Central memory CD8-positive, alpha-beta T cell (primary cell): ENCODE measurements around the gene ZFR2.
A peak's percentile ranks its signal among the peaks of the same experiment; 100 is the strongest.
"Not testable (repeated sequence)": the region's sequence is repeated elsewhere in the genome, so short reads cannot be mapped to it uniquely, and the experiment has no call there.

Experiments used
- ATAC-seq: fragments of 150-1000 bp; cut with Tn5 transposase; replicated peaks from 2 replicates; pipeline ENCODE4 v1.10.0; 2022; ENCODE audit warnings: mild to moderate bottlenecking, moderate FRiP score, moderate number of reproducible peaks; ENCODE audit not compliant: poor library complexity, severe bottlenecking; ENCODE audit errors: extremely low read depth
- DNase-seq, 2 donors: peaks; one replicate each; pipeline ENCODE4 v3.0.0; 2021; ENCODE audit warnings: low spot score in 2 of 2
- H3K27ac Mint-ChIP-seq: one replicate; pipeline ENCODE4 v1.8.0; 2022; ENCODE audit warnings: low read depth, mild to moderate bottlenecking, moderate library complexity, mixed read lengths
- H3K27me3 Mint-ChIP-seq: one replicate; pipeline ENCODE4 v1.8.0; 2022; ENCODE audit warnings: mixed read lengths
- H3K36me3 Mint-ChIP-seq: one replicate; pipeline ENCODE4 v1.8.0; 2022; ENCODE audit warnings: mild to moderate bottlenecking, moderate library complexity, mixed read lengths; ENCODE audit not compliant: insufficient read depth
- H3K4me1 Mint-ChIP-seq: one replicate; pipeline ENCODE4 v1.8.0; 2022; ENCODE audit warnings: mixed read lengths
- H3K4me3 Mint-ChIP-seq: one replicate; pipeline ENCODE4 v1.8.0; 2022; ENCODE audit warnings: mild to moderate bottlenecking, moderate library complexity, mixed read lengths
- H3K9me3 Mint-ChIP-seq: one replicate; pipeline ENCODE4 v1.8.0; 2022; ENCODE audit warnings: mixed read lengths

Gene ZFR2

GRCh38 chr19:3765121-3765520, 103.7 kb downstream of the ZFR2 start:
- DNase-seq (no peak), ATAC-seq (no peak)
- Mint-ChIP-seq H3K9me3 (no peaks in the 10 kb centered on the region), H3K36me3 (peaks cover 41% of the 10 kb centered on the region), H3K27ac (no peak overlapping the region), H3K4me3 (no peak overlapping the region), H3K27me3 (no peaks in the 10 kb centered on the region), H3K4me1 (peaks cover 40% of the 10 kb centered on the region)

- peaks cover 34% of the 10 kb centered on the region for H3K4me1 Mint-ChIP-seq
Observed at GRCh38 chr19:3762501-3763459, 106.1 kb downstream of the ZFR2 start, which contains the start of gene MRPL54. Gene MRPL54, plus strand, starts transcription at chr19:3762682. Its CDS starts 19 bp downstream, at chr19:3762701.

GRCh38 chr19:3762130-3762473, 106.7 kb downstream of the ZFR2 start:
- no peaks in the 10 kb centered on the region for H3K9me3 Mint-ChIP-seq
- H3K4me1 Mint-ChIP-seq, result peaks cover 34% of the 10 kb centered on the region
- ATAC-seq, result no peak
- H3K36me3 Mint-ChIP-seq, result peaks cover 49% of the 10 kb centered on the region
- no peak for DNase-seq
- no peaks in the 10 kb centered on the region for H3K27me3 Mint-ChIP-seq
- H3K4me3 Mint-ChIP-seq, result peak overlapping the region; percentile 99
- peak overlapping the region; percentile 100 for H3K27ac Mint-ChIP-seq

More at GRCh38 chr19:3762501-3763459, 106.1 kb downstream of the ZFR2 start, which contains the start of gene MRPL54:
- Mint-ChIP-seq H3K27me3 (no peaks in the 10 kb centered on the region), H3K4me3 (peak within 1 kb of the TSS; percentile 99), H3K9me3 (no peaks in the 10 kb centered on the region), H3K27ac (peak within 1 kb of the TSS; percentile 100), H3K36me3 (peaks cover 49% of the 10 kb centered on the region)
- peak; percentile 87 for ATAC-seq
- DNase-seq, result peak; percentile 99 to 100

GRCh38 chr19:3761382-3762129, 107.3 kb downstream of the ZFR2 start, which contains the start of gene APBA3:
Gene APBA3, minus strand, starts transcription at chr19:3761692. Its CDS starts 1,428 bp downstream, at chr19:3760264.
- Mint-ChIP-seq H3K4me3 (peak within 1 kb of the TSS; percentile 99), H3K36me3 (peaks cover 46% of the 10 kb centered on the region), H3K27me3 (no peaks in the 10 kb centered on the region), H3K9me3 (no peaks in the 10 kb centered on the region), H3K27ac (peak within 1 kb of the TSS; percentile 100), H3K4me1 (peaks cover 31% of the 10 kb centered on the region)
- DNase-seq (peak; percentile 89 to 93), ATAC-seq (peak; percentile 42)

GRCh38 chr19:3760871-3761361, 107.9 kb downstream of the ZFR2 start:
- Mint-ChIP-seq H3K27ac (peak overlapping the region; percentile 99), H3K27me3 (no peaks in the 10 kb centered on the region), H3K36me3 (peaks cover 41% of the 10 kb centered on the region), H3K4me3 (peak overlapping the region; percentile 99), H3K9me3 (no peaks in the 10 kb centered on the region), H3K4me1 (peaks cover 28% of the 10 kb centered on the region)
- ATAC-seq (peak; percentile 22), DNase-seq (peak in 1 of 2 donors; percentile 31)

- ATAC-seq, result no peak
- DNase-seq, result no peak
- no peaks in the 10 kb centered on the region for H3K27me3 Mint-ChIP-seq
- peak overlapping the region; percentile 99 for H3K27ac Mint-ChIP-seq
- H3K4me1 Mint-ChIP-seq, result peaks cover 38% of the 10 kb centered on the region
- H3K4me3 Mint-ChIP-seq, result peak overlapping the region; percentile 4
- peaks cover 38% of the 10 kb centered on the region for H3K36me3 Mint-ChIP-seq
- no peaks in the 10 kb centered on the region for H3K9me3 Mint-ChIP-seq
Observed at GRCh38 chr19:3759482-3760254, 109.2 kb downstream of the ZFR2 start.

- not testable (repeated sequence) for H3K27me3 Mint-ChIP-seq, H3K4me3 Mint-ChIP-seq, ATAC-seq, H3K9me3 Mint-ChIP-seq, H3K27ac Mint-ChIP-seq, DNase-seq
- peaks cover 41% of the 10 kb centered on the region for H3K36me3 Mint-ChIP-seq
- peaks cover 38% of the 10 kb centered on the region for H3K4me1 Mint-ChIP-seq
Observed at GRCh38 chr19:3758297-3758696, 110.5 kb downstream of the ZFR2 start.

GRCh38 chr19:3757705-3758104, 111.1 kb downstream of the ZFR2 start:
- H3K27ac Mint-ChIP-seq, H3K27me3 Mint-ChIP-seq, H3K4me3 Mint-ChIP-seq, H3K9me3 Mint-ChIP-seq, DNase-seq, ATAC-seq: not testable (repeated sequence)
- H3K36me3 Mint-ChIP-seq, result peaks cover 37% of the 10 kb centered on the region
- H3K4me1 Mint-ChIP-seq, result peaks cover 33% of the 10 kb centered on the region
